Measurements from ENCODE around the gene IQCN.

Gene IQCN

DNA sequence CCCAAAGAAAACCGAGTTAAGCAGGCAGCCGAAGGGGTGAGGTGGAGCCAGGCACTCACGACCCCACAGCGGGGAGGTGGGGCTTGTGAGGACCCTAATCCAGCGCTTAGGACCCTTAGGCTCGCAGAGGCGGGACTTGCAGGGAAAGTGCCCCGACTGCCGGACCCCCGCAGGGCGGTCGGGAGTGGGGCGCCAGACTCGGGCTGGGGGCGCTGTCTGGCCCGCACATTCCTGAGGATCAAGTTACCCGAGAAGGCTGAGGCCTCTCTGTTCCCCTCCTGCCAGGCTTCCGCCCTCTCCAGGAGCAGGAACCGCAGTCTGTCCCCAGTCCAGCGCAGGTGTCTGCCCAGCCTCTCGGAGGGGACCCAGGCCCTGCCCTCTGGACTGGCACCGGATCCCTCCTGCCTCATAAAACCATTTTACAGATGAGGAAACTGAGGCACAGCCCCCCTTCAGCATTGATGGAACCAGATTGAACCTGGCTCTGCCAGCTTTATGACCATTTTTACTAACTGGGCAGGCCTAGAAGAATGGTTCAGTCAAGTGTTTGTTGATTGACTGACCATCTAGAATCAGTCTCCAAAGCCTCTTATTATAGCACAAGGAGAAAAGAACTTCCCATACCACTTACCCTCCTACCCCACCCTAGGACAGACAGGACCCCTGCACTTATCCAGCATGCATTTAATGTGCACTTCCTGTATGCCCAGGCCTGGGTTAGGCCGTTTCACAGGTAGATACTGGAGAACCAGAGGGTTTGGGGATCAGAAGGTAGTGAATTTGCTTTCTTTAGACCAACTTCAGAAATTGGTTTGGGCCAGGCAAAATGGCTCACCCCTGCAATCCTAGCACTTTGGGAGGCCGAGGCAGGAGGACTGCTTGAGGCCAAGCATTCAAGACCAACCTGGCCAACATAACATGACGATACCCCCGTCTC is 13.9 kb upstream of the IQCN start:
- DNase-seq (ENCODE audit: extremely low read depth, insufficient read length): no peak
- Histone ChIP-seq H3K36me3 (ENCODE audit: control insufficient read depth, insufficient read depth, low read length) (no peaks in the 10 kb centered on the region), H3K27me3 (replicated peaks; ENCODE audit: control insufficient read depth, insufficient read depth, low read length) (no peaks in the 10 kb centered on the region), H3K4me3 (replicated peaks; ENCODE audit: low read depth, low read length) (no peak overlapping the region)
- TF ChIP-seq CTCF (IDR thresholded peaks at IDR 0.05; ENCODE audit: insufficient read depth, low read length, poor library complexity, severe bottlenecking): no peak

- TF ChIP-seq CTCF (IDR thresholded peaks at IDR 0.05; ENCODE audit: insufficient read depth, low read length, poor library complexity, severe bottlenecking): no peak
- no peaks in the 10 kb centered on the region for H3K27me3 ChIP-seq (replicated peaks; ENCODE audit: control insufficient read depth, insufficient read depth, low read length)
- H3K4me3 ChIP-seq (replicated peaks; ENCODE audit: low read depth, low read length): no peak overlapping the region
- H3K36me3 ChIP-seq (ENCODE audit: control insufficient read depth, insufficient read depth, low read length): no peaks in the 10 kb centered on the region
- DNase-seq (ENCODE audit: extremely low read depth, insufficient read length): no peak
Measured at GRCh38 chr19:18286973-18287635, 12.9 kb upstream of the IQCN start.

GRCh38 chr19:18284712-18285360 is 10.6 kb upstream of the IQCN start:
- DNase-seq (ENCODE audit: extremely low read depth, insufficient read length): no peak
- Histone ChIP-seq H3K27me3 (replicated peaks; ENCODE audit: control insufficient read depth, insufficient read depth, low read length) (no peaks in the 10 kb centered on the region), H3K36me3 (ENCODE audit: control insufficient read depth, insufficient read depth, low read length) (no peaks in the 10 kb centered on the region), H3K4me3 (replicated peaks; ENCODE audit: low read depth, low read length) (no peak overlapping the region)
- no peak for TF ChIP-seq CTCF (IDR thresholded peaks at IDR 0.05; ENCODE audit: insufficient read depth, low read length, poor library complexity, severe bottlenecking)

GRCh38 chr19:18283338-18283737 is 9.1 kb upstream of the IQCN start:
- no peaks in the 10 kb centered on the region for H3K27me3 ChIP-seq (replicated peaks; ENCODE audit: control insufficient read depth, insufficient read depth, low read length)
- no peak for TF ChIP-seq CTCF (IDR thresholded peaks at IDR 0.05; ENCODE audit: insufficient read depth, low read length, poor library complexity, severe bottlenecking)
- H3K36me3 ChIP-seq (ENCODE audit: control insufficient read depth, insufficient read depth, low read length): peaks cover 4% of the 10 kb centered on the region
- DNase-seq (ENCODE audit: extremely low read depth, insufficient read length): no peak
- no peak overlapping the region for H3K4me3 ChIP-seq (replicated peaks; ENCODE audit: low read depth, low read length)

- no peak for TF ChIP-seq CTCF (IDR thresholded peaks at IDR 0.05; ENCODE audit: insufficient read depth, low read length, poor library complexity, severe bottlenecking)
- DNase-seq (ENCODE audit: extremely low read depth, insufficient read length): no peak
- Histone ChIP-seq H3K36me3 (ENCODE audit: control insufficient read depth, insufficient read depth, low read length) (peaks cover 7% of the 10 kb centered on the region), H3K4me3 (replicated peaks; ENCODE audit: low read depth, low read length) (no peak overlapping the region), H3K27me3 (replicated peaks; ENCODE audit: control insufficient read depth, insufficient read depth, low read length) (no peaks in the 10 kb centered on the region)
Measured at GRCh38 chr19:18282788-18283141, 8.5 kb upstream of the IQCN start.
